ENCODE measurements around the gene MAD2L1.

- TF ChIP-seq, protein P1, sequence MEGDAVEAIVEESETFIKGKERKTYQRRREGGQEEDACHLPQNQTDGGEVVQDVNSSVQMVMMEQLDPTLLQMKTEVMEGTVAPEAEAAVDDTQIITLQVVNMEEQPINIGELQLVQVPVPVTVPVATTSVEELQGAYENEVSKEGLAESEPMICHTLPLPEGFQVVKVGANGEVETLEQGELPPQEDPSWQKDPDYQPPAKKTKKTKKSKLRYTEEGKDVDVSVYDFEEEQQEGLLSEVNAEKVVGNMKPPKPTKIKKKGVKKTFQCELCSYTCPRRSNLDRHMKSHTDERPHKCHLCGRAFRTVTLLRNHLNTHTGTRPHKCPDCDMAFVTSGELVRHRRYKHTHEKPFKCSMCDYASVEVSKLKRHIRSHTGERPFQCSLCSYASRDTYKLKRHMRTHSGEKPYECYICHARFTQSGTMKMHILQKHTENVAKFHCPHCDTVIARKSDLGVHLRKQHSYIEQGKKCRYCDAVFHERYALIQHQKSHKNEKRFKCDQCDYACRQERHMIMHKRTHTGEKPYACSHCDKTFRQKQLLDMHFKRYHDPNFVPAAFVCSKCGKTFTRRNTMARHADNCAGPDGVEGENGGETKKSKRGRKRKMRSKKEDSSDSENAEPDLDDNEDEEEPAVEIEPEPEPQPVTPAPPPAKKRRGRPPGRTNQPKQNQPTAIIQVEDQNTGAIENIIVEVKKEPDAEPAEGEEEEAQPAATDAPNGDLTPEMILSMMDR (conservative IDR thresholded peaks at IDR 0.05; ENCODE audit: low read depth in 2 of 2): no peak
- TF ChIP-seq REST (IDR thresholded peaks at IDR 0.05; ENCODE audit: unreplicated experiment): no peak
- no peak for TF ChIP-seq EZH2 (IDR thresholded peaks at IDR 0.05; ENCODE audit: low read depth, unreplicated experiment)
- TF ChIP-seq POLR2AphosphoS5 (IDR thresholded peaks at IDR 0.05; ENCODE audit: low read depth): no peak
- TF ChIP-seq CREB1 (CRISPR knock-in tag; IDR thresholded peaks at IDR 0.05; ENCODE audit: low read depth): no peak
- TF ChIP-seq, protein P2, sequence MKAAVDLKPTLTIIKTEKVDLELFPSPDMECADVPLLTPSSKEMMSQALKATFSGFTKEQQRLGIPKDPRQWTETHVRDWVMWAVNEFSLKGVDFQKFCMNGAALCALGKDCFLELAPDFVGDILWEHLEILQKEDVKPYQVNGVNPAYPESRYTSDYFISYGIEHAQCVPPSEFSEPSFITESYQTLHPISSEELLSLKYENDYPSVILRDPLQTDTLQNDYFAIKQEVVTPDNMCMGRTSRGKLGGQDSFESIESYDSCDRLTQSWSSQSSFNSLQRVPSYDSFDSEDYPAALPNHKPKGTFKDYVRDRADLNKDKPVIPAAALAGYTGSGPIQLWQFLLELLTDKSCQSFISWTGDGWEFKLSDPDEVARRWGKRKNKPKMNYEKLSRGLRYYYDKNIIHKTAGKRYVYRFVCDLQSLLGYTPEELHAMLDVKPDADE (IDR thresholded peaks at IDR 0.05): no peak
- TF ChIP-seq EZH2phosphoT487 (IDR thresholded peaks at IDR 0.05; ENCODE audit: unreplicated experiment): no peak
- TF ChIP-seq STAT1 (IDR thresholded peaks at IDR 0.05; ENCODE audit: unreplicated experiment): no peak
- no peak for TF ChIP-seq ZNF114 (CRISPR knock-in tag; IDR thresholded peaks at IDR 0.05)
- no peak for TF ChIP-seq NANOG (IDR thresholded peaks at IDR 0.05; ENCODE audit: borderline replicate concordance)
Observed at GRCh38 chr4:120011725-120012124, 54.9 kb downstream of the MAD2L1 start.

All from GM23338 (cell line).